ENCODE data around the gene SH2D4B. TPM values are rescaled to one million over a fixed set of nuclear protein-coding genes. Genes with fewer than 3 reads are reported as not detected.

Gene SH2D4B
- total RNA-seq, 1 donor from 2014 or later, result not detected

DNA sequence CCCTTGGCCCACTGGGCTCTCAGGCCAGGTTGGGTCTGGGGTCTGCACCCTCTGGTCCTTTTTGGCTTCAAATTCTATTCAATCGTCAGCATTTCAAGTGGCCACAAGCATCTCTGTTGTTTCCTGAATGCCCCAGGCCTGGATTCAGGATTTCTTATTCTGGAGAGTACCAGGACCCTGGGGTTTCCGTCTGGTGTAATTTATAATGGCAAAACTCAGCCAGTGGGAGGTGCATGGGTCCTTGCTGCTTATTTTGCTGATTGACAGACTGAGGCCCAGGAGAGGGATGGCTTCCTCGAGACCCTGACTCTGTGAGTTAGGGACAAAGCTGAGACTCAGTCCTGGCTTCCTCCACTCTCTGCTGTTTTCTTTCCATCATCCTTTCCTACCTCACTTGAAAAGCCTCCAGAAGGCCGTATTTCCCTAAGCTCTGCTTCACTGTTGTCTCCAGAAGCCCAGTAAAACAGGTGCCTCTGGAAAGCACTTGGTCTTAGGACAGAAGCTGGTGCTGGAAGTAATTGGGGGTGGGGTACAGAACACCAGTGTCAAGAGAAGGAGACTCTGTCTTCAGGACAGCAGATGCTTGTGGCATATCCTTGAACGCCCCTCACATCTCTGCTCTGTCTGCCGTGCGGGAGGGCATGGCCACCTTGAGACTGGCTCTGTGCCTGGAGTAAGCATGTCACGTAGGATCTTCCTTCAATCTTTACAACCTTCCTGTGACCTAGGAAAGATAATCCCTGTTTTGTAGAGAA lies 39.4 kb upstream of the SH2D4B start:
- DNase-seq (ENCODE audit: extremely low spot score in 2 of 2), result no peak
- intact Hi-C loops (cut with DNase I), result loop anchor here (5.0 kb wide), 1 partner anchor 36 kb away; no protein-coding TSS in a partner anchor
- peaks cover 98% of the 10 kb centered on the region for H3K4me1 ChIP-seq
- no peaks in the 10 kb centered on the region for H3K27me3 ChIP-seq
- TF ChIP-seq, protein P1, sequence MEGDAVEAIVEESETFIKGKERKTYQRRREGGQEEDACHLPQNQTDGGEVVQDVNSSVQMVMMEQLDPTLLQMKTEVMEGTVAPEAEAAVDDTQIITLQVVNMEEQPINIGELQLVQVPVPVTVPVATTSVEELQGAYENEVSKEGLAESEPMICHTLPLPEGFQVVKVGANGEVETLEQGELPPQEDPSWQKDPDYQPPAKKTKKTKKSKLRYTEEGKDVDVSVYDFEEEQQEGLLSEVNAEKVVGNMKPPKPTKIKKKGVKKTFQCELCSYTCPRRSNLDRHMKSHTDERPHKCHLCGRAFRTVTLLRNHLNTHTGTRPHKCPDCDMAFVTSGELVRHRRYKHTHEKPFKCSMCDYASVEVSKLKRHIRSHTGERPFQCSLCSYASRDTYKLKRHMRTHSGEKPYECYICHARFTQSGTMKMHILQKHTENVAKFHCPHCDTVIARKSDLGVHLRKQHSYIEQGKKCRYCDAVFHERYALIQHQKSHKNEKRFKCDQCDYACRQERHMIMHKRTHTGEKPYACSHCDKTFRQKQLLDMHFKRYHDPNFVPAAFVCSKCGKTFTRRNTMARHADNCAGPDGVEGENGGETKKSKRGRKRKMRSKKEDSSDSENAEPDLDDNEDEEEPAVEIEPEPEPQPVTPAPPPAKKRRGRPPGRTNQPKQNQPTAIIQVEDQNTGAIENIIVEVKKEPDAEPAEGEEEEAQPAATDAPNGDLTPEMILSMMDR (IDR thresholded peaks at IDR 0.05), result no peak
- TF ChIP-seq POLR2AphosphoS5 (IDR thresholded peaks at IDR 0.05; ENCODE audit: insufficient read depth in 1 of 2, low read depth in 1 of 2), result no peak
- TF ChIP-seq POLR2A (IDR thresholded peaks at IDR 0.05), result no peak
- H3K9me3 ChIP-seq, result no peaks in the 10 kb centered on the region
- peak overlapping the region in 1 of 2 donors; percentile 4 for H3K4me3 ChIP-seq
- no peaks in the 10 kb centered on the region for H3K36me3 ChIP-seq
- peak overlapping the region; percentile 91 for H3K27ac ChIP-seq

DNA sequence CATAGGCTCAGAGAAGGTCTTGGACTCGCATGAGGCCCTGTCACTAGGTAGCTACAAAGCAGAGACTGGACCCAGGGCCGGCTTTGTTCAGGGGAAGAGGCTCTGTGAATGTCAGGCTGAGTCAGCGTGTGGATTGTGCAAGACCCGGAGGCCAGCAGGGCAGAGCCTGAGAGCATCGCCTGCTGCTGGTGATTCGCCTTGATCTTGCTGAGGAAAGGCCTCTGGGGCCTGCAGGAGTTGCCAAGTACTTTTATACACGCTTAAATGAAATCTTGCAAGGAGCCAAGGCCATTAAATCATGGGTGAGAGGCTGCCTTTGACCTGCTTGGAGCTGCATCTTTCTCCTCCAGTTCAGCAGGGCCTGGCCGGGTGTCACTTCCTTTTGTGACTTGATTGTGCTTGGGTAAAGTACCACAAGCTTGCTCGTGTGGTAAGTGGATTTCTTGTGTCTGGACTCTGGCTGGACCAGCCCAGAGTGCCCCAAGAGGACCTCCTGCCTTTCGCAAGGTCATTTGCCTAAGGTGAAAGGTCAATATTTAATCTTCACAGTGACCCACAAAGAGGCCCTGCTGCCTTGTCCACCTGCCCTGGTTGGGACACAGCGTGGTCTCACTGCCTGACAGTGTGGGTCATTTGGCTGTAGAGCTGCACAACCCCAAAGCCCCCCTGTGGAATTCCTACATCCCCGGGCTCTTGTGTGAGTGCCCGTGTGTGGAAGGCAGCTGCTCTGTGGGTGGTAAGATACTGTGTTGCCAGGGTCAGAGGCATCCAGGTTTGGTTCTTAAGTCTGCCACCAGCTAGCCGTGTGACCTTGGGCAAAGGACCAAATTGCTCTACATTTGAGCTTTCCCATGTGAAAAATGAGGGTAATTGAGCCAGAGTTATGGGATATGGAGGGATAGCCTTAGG lies 38.6 kb upstream of the SH2D4B start:
- Histone ChIP-seq H3K9me3 (no peaks in the 10 kb centered on the region), H3K27ac (peak overlapping the region; percentile 91), H3K4me3 (peak overlapping the region in 1 of 2 donors; percentile 4), H3K36me3 (no peaks in the 10 kb centered on the region), H3K27me3 (no peaks in the 10 kb centered on the region), H3K4me1 (peaks cover 98% of the 10 kb centered on the region)
- TF ChIP-seq, protein P1 (IDR thresholded peaks at IDR 0.05), result no peak
- TF ChIP-seq POLR2AphosphoS5 (IDR thresholded peaks at IDR 0.05; ENCODE audit: insufficient read depth in 1 of 2, low read depth in 1 of 2), result peak; percentile 97
- DNase-seq (ENCODE audit: extremely low spot score in 2 of 2), result peak in 1 of 2 donors; percentile 100
- intact Hi-C loops (cut with DNase I), result loop anchor here (5.0 kb wide), 1 partner anchor 37 kb away; no protein-coding TSS in a partner anchor

DNA sequence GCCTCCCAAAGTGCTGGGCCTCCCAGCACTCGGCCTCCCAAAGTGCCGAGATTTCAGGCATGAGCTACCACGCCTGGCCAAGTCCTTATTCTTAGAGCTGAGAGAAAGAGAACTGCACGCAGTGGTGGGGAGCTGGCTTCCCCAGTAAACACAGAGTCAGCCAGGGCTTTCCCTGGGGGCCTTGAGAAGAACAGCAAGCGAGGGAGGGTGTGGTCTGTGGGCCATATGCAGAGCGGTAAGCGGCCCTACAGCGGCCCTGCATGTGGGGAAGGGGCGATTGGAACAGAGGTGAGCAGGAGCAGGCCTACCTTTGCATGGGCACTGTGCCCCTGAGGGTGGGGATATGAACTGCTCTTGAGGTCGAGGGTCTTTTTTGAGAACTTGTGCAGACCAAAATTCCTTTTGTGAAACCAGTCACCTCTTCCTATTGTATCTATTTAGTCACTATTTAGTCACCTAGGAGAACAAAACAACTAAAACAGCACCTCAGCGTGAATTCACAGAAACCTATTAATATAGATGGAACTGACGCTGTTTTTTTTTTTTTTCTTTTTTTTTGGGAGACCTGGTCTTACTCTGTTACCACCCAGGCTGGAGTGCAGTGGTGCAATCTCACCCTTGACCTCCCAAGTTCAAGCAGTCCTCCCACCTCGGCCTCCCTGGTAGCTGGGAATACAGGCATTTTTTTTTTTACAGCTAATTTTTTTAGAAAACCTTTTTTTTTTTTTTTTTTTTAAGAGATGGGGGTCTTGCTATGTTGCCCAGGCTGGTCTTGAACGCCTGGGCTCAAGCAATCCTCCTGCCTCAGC lies 36.9 kb upstream of the SH2D4B start:
- no peak overlapping the region for H3K4me3 ChIP-seq
- H3K27ac ChIP-seq, result peak overlapping the region; percentile 91

DNA sequence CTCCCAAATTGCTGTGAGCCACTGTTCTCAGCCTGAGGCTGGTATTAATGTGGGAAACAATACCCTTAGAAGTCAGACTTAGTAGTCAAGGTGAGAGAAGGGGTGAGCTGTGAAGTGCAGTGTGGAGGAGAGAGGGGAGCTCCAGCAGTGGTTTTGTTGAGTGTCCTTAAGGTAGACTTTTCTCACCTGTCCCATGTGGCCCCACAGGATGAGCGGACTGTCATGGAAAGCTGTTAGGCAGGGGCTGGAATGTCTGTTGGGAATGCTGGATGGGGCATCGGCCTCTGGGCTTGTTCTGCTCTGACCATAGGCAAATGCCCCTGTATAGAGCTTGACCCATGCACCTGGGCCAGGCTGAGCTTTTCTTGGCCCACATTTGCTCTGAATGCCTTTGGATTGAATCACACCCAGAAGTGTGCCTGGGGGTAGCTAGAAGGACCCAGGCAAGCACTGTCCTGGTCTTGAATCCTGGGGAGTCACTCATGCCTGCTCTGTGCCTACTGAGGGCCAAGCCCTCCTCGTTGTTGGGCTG lies 36.3 kb upstream of the SH2D4B start:
- TF ChIP-seq POLR2A (IDR thresholded peaks at IDR 0.05), result no peak
- TF ChIP-seq, protein P1 (IDR thresholded peaks at IDR 0.05), result no peak
- no peak for TF ChIP-seq POLR2AphosphoS5 (IDR thresholded peaks at IDR 0.05; ENCODE audit: insufficient read depth in 1 of 2, low read depth in 1 of 2)
- Histone ChIP-seq H3K4me3 (no peak overlapping the region), H3K27me3 (no peaks in the 10 kb centered on the region), H3K36me3 (no peaks in the 10 kb centered on the region), H3K4me1 (peaks cover 97% of the 10 kb centered on the region), H3K27ac (peak overlapping the region; percentile 91), H3K9me3 (no peaks in the 10 kb centered on the region)
- intact Hi-C loops (cut with DNase I), result loop anchor here (5.0 kb wide), 2 partner anchors 54 to 119 kb away; no protein-coding TSS in a partner anchor
- no peak for DNase-seq (ENCODE audit: extremely low spot score in 2 of 2)

More for the DNA sequence above, 36.9 kb upstream of the SH2D4B start:
- Histone ChIP-seq H3K36me3 (no peaks in the 10 kb centered on the region), H3K27me3 (no peaks in the 10 kb centered on the region), H3K9me3 (no peaks in the 10 kb centered on the region), H3K4me1 (peaks cover 100% of the 10 kb centered on the region)
- TF ChIP-seq, protein P1 (IDR thresholded peaks at IDR 0.05), result no peak
- TF ChIP-seq POLR2AphosphoS5 (IDR thresholded peaks at IDR 0.05; ENCODE audit: insufficient read depth in 1 of 2, low read depth in 1 of 2) (no peak), POLR2A (IDR thresholded peaks at IDR 0.05) (no peak)
- intact Hi-C loops (cut with DNase I), result loop anchor here (5.0 kb wide), 2 partner anchors 53 to 118 kb away; no protein-coding TSS in a partner anchor
- no peak for DNase-seq (ENCODE audit: extremely low spot score in 2 of 2)
